Esophagus muscularis mucosa (tissue), 4 donors: ENCODE results near the gene ADAMTS3. TPM values are rescaled to one million over a fixed set of nuclear protein-coding genes. Genes with fewer than 3 reads are reported as not detected.

ENCODE experiments used
- DNase-seq: peaks from one replicate; pipeline ENCODE4 v3.0.0-alpha.2; 2017; ENCODE audit errors: extremely low spot score
- H3K27ac ChIP-seq, 4 donors: fragments of 200-600 bp; sonication (generic); replicated peaks in 1 of 4; 1 replicate in 3 of 4; 2 replicates in 1 of 4; pipeline ENCODE4 v1.5.1; 2016 to 2019; ENCODE audit warnings: mild to moderate bottlenecking in 1 of 4
- H3K27me3 ChIP-seq, 4 donors: fragments of 200-600 bp; sonication (generic); one replicate each; pipeline versions ENCODE4 v1.5.1 to v1.6.0; 2016 to 2019
- H3K36me3 ChIP-seq, 4 donors: fragments of 200-600 bp; sonication (generic); one replicate each; pipeline ENCODE4 v1.5.1; 2016 to 2019
- H3K4me1 ChIP-seq, 4 donors: fragments of 200-600 bp; sonication (generic); one replicate each; pipeline ENCODE4 v1.5.1; 2016 to 2019
- H3K4me3 ChIP-seq, 4 donors: fragments of 200-600 bp; sonication (generic); 1 replicate in 2 of 4; 2 replicates in 2 of 4; pipeline ENCODE4 v1.5.1; 2016 to 2019; ENCODE audit warnings: mild to moderate bottlenecking in 4 of 4, moderate library complexity in 1 of 4
- H3K9me3 ChIP-seq, 4 donors: fragments of 200-600 bp; sonication (generic); 1 replicate in 3 of 4; 2 replicates in 1 of 4; pipeline ENCODE4 v1.5.1; 2016 to 2019
- EP300 ChIP-seq: sonication (generic); formaldehyde crosslinking; IDR thresholded peaks from one replicate; pipeline ENCODE4 v1.6.1; 2017; ENCODE audit warnings: antibody characterized with exemption
- POLR2A ChIP-seq: fragments of 450-650 bp; IDR thresholded peaks from one replicate; pipeline ENCODE4 v1.6.1; 2017; ENCODE audit warnings: antibody characterized with exemption, moderate library complexity, mild to moderate bottlenecking, low read depth
- POLR2AphosphoS5 ChIP-seq, 2 donors: sonication (generic); formaldehyde crosslinking; IDR thresholded peaks; one replicate each; pipeline ENCODE4 v1.6.1; 2017; ENCODE audit warnings: antibody characterized with exemption in 2 of 2
- WGBS: methylation state at CpG from one replicate; pipeline ENCODE4 v1.1.5; 2018; 5-methylcytosine and 5-hydroxymethylcytosine counted together
- intact Hi-C: fragments of 100-400 bp; cut with DNase I; formaldehyde crosslinking; loops from one replicate; pipeline ENCODE4 v1.15.1; 2023
- total RNA-seq, 4 donors: library from RNA; depleted of rRNA; stranded (reverse); fragments of >200 nt; gene quantifications; one replicate each; pipeline versions ENCODE4 v1.1.0 to v1.2.1, GENCODE V29; 2016
- TF ChIP-seq, protein P1 (sequence below), 3 experiments: fragments of 200-600 bp in 2 of 3; fragments of 450-650 bp in 1 of 3; sonication (generic) in 2 of 3; IDR thresholded peaks; one replicate each; pipeline ENCODE4 v1.5.1; 2017 to 2019; ENCODE audit warnings: antibody characterized with exemption in 3 of 3, mild to moderate bottlenecking in 2 of 3, moderate library complexity in 1 of 3

Gene ADAMTS3
- total RNA-seq, 4 donors from 2014 or later, result 1.1 to 2.5 (median 1.3) TPM

DNA sequence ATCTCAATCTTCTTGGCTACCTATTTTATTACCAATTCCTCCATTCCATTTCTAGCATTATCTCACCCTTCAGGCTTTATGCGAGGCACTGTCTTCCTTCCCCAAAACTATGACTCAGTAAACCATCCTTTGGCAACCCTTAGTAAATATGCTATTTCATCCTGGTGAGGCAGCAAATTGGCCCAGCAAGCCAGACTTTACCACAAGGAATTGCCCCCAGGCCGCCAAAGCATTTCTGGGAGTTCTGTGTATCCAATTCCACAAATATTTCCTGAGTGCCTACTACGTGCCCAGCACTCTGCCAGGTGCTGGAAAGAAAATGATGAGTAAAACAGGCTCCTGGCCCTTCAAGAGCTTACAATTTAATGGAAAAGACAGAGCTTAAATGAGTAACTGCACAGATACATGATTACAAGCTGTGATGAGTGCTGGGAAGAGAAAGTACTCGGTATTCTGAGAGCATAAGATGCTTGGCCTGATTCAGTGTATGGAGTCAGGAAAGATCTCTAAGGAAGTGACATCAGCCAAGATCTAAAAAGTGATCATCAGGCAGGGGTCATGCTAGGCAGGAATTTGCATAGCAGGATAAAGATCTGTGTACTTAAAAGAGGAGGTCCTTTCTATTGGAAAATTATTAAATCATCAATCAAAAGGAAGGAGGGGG is 193.8 kb downstream of the ADAMTS3 start:
- intact Hi-C loops, result no loop called here
- H3K27ac ChIP-seq, result peak overlapping the region; percentile 22 to 52 (median 32)
- TF ChIP-seq POLR2AphosphoS5 (IDR thresholded peaks at IDR 0.05) (no peak), EP300 (no peak), POLR2A (no peak)
- TF ChIP-seq, protein P1, sequence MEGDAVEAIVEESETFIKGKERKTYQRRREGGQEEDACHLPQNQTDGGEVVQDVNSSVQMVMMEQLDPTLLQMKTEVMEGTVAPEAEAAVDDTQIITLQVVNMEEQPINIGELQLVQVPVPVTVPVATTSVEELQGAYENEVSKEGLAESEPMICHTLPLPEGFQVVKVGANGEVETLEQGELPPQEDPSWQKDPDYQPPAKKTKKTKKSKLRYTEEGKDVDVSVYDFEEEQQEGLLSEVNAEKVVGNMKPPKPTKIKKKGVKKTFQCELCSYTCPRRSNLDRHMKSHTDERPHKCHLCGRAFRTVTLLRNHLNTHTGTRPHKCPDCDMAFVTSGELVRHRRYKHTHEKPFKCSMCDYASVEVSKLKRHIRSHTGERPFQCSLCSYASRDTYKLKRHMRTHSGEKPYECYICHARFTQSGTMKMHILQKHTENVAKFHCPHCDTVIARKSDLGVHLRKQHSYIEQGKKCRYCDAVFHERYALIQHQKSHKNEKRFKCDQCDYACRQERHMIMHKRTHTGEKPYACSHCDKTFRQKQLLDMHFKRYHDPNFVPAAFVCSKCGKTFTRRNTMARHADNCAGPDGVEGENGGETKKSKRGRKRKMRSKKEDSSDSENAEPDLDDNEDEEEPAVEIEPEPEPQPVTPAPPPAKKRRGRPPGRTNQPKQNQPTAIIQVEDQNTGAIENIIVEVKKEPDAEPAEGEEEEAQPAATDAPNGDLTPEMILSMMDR (IDR thresholded peaks at IDR 0.05), result no peak
- WGBS, result 35% methylated on average over 4 of the region's 4 CpGs
- H3K4me1 ChIP-seq, result peaks cover 8 to 18% (median 10%) of the 10 kb centered on the region in 4 donors
- H3K4me3 ChIP-seq, result no peak overlapping the region
- no peaks in the 10 kb centered on the region for H3K9me3 ChIP-seq
- DNase-seq, result no peak
- no peaks in the 10 kb centered on the region for H3K27me3 ChIP-seq
- no peaks in the 10 kb centered on the region for H3K36me3 ChIP-seq

DNA sequence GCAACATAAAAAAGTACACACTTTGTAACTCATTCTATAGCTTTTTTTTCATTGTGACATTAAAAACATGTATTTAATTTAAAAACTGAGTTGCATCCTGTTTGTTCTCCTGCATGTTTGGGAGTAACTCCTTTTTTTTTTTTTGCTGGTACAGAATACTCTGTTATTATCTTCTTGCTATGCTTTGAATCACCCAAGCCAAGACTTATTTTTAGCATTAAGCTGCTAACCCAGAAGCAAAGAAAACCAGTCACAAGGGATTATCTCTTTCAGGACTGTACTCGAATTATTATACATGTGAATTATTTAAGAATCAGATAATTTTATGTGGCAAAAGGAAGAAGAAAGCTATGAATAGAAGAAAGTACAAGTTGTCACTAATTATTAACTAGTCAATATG is 194.9 kb downstream of the ADAMTS3 start:
- H3K4me1 ChIP-seq, result peaks cover 8 to 18% (median 10%) of the 10 kb centered on the region in 4 donors
- H3K27me3 ChIP-seq, result no peaks in the 10 kb centered on the region
- H3K36me3 ChIP-seq, result no peaks in the 10 kb centered on the region
- WGBS, result 30% methylated on average over 1 of the region's 1 CpG
- no peak overlapping the region for H3K4me3 ChIP-seq
- H3K9me3 ChIP-seq, result no peaks in the 10 kb centered on the region
- peak overlapping the region; percentile 22 to 52 (median 32) for H3K27ac ChIP-seq
- TF ChIP-seq POLR2AphosphoS5 (IDR thresholded peaks at IDR 0.05) (no peak), POLR2A (no peak), EP300 (no peak)
- TF ChIP-seq, protein P1 (IDR thresholded peaks at IDR 0.05), result no peak
- intact Hi-C loops, result no loop called here
- DNase-seq, result no peak

DNA sequence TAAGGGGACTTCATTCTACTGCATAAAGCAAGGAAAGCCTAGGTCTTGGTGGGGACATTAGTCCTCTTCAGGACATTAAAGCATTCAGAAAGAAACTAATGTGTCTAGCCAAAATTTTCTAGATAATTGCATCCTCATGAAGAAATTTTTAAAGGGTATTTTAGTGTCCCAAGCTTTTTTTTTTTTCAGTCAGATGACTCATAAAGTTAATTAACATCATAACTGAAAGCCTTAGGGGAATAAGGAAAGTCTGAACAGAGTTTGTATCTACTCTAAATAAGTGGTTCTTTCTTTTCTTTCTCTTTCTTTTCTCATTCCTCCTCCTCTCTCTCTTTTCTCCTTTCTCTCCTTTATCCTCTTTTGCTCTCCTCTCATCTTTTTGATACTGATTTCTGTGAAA is 202.4 kb downstream of the ADAMTS3 start:
- Histone ChIP-seq H3K27ac (no peak overlapping the region), H3K4me3 (no peak overlapping the region), H3K9me3 (no peaks in the 10 kb centered on the region), H3K27me3 (no peaks in the 10 kb centered on the region), H3K36me3 (no peaks in the 10 kb centered on the region), H3K4me1 (no peaks in the 10 kb centered on the region)
- TF ChIP-seq POLR2AphosphoS5 (IDR thresholded peaks at IDR 0.05) (no peak), POLR2A (no peak), EP300 (no peak)
- TF ChIP-seq, protein P1 (IDR thresholded peaks at IDR 0.05), result no peak
- intact Hi-C loops, result no loop called here
- DNase-seq, result no peak

- H3K27ac ChIP-seq, result no peak overlapping the region
- H3K4me3 ChIP-seq, result no peak overlapping the region
- no peaks in the 10 kb centered on the region for H3K27me3 ChIP-seq
- WGBS, result 87% methylated on average over 4 of the region's 4 CpGs
- no peaks in the 10 kb centered on the region for H3K36me3 ChIP-seq
- intact Hi-C loops, result no loop called here
- H3K9me3 ChIP-seq, result no peaks in the 10 kb centered on the region
- no peak for DNase-seq
- TF ChIP-seq POLR2A (no peak), POLR2AphosphoS5 (IDR thresholded peaks at IDR 0.05) (no peak), EP300 (no peak)
- TF ChIP-seq, protein P1 (IDR thresholded peaks at IDR 0.05), result no peak
- H3K4me1 ChIP-seq, result no peaks in the 10 kb centered on the region
Measured at GRCh38 chr4:72365981-72366380, 203.0 kb downstream of the ADAMTS3 start.

GRCh38 chr4:72365016-72365415 is 204.0 kb downstream of the ADAMTS3 start:
- no peaks in the 10 kb centered on the region for H3K27me3 ChIP-seq
- H3K4me3 ChIP-seq, result no peak overlapping the region
- no peaks in the 10 kb centered on the region for H3K36me3 ChIP-seq
- H3K4me1 ChIP-seq, result no peaks in the 10 kb centered on the region
- 33% methylated on average over 1 of the region's 1 CpG for WGBS
- intact Hi-C loops, result no loop called here
- no peak overlapping the region for H3K27ac ChIP-seq
- no peak for TF ChIP-seq EP300
- no peaks in the 10 kb centered on the region for H3K9me3 ChIP-seq
- no peak for DNase-seq
